Hepatocyte (in vitro differentiated cells): ENCODE measurements around the gene PLXNB2. TPM values are rescaled to one million over a fixed set of nuclear protein-coding genes. Genes with fewer than 3 reads are reported as not detected.

Experiments used
- DNase-seq: peaks from one replicate; pipeline ENCODE4 v3.0.0-alpha.2; 2016; ENCODE audit warnings: low spot score
- H2AFZ ChIP-seq: fragments of 200-600 bp; sonication (generic); 2 replicates; pipeline ENCODE4 v1.6.0; 2016; ENCODE audit warnings: antibody characterized with exemption, mild to moderate bottlenecking
- H3K27ac ChIP-seq: fragments of 200-600 bp; sonication (generic); 2 replicates; pipeline ENCODE4 v1.5.1; 2016; ENCODE audit warnings: mild to moderate bottlenecking
- H3K27me3 ChIP-seq: fragments of 200-600 bp; sonication (generic); 2 replicates; pipeline ENCODE4 v1.6.1; 2016
- H3K36me3 ChIP-seq: fragments of 200-600 bp; sonication (generic); replicated peaks from 2 replicates; pipeline ENCODE4 v1.5.1; 2016; ENCODE audit warnings: low read depth; ENCODE audit not compliant: insufficient read depth
- H3K4me1 ChIP-seq: fragments of 200-600 bp; sonication (generic); 2 replicates; pipeline ENCODE4 v1.5.1; 2016; ENCODE audit warnings: mild to moderate bottlenecking, moderate library complexity; ENCODE audit not compliant: insufficient read depth
- H3K4me2 ChIP-seq: fragments of 200-600 bp; sonication (generic); 2 replicates; pipeline ENCODE4 v1.6.0; 2016
- H3K4me3 ChIP-seq: fragments of 200-600 bp; sonication (generic); 2 replicates; pipeline ENCODE4 v1.5.1; 2016; ENCODE audit warnings: mild to moderate bottlenecking
- H3K79me2 ChIP-seq: fragments of 200-600 bp; sonication (generic); 2 replicates; pipeline ENCODE4 v1.6.0; 2017; ENCODE audit warnings: mild to moderate bottlenecking
- H3K9me2 ChIP-seq: fragments of 200-600 bp; sonication (generic); replicated peaks from 2 replicates; pipeline ENCODE4 v1.6.0; 2017; ENCODE audit warnings: mild to moderate bottlenecking; ENCODE audit not compliant: insufficient read depth
- H3K9me3 ChIP-seq: fragments of 200-600 bp; sonication (generic); 2 replicates; pipeline ENCODE4 v1.5.1; 2016; ENCODE audit warnings: low read depth, mild to moderate bottlenecking
- H4K20me1 ChIP-seq: fragments of 200-600 bp; sonication (generic); 2 replicates; pipeline ENCODE4 v1.6.0; 2016; ENCODE audit warnings: mild to moderate bottlenecking; ENCODE audit not compliant: insufficient read depth, poor library complexity, severe bottlenecking
- CTCF ChIP-seq: fragments of 200-600 bp; sonication (generic); IDR thresholded peaks from 2 replicates; pipeline ENCODE4 v1.5.1; 2016; ENCODE audit warnings: antibody characterized with exemption, mild to moderate bottlenecking; ENCODE audit not compliant: poor library complexity
- EZH2 ChIP-seq: fragments of 200-600 bp; sonication (generic); IDR thresholded peaks from 2 replicates; pipeline ENCODE4 v1.6.1; 2016; ENCODE audit warnings: antibody characterized with exemption, mild to moderate bottlenecking, borderline replicate concordance
- EZH2phosphoT487 ChIP-seq: fragments of 200-600 bp; sonication (generic); IDR thresholded peaks from one replicate; pipeline ENCODE4 v1.6.1; 2018; ENCODE audit warnings: antibody characterized with exemption, mild to moderate bottlenecking, low read depth, moderate library complexity; ENCODE audit not compliant: unreplicated experiment, severe bottlenecking
- WGBS: methylation state at CpG from one replicate; pipeline ENCODE4 v1.1.6; 2016; ENCODE audit warnings: low lambda C conversion rate; ENCODE audit errors: missing lambda C conversion rate; 5-methylcytosine and 5-hydroxymethylcytosine counted together
- polyA plus RNA-seq: library from polyadenylated mRNA; unstranded; fragments of >200 nt; fragmentation: Nextera tagmentation; extraction: Ambion mirVana; gene quantifications from 2 replicates; pipeline ENCODE4 v1.2.1, GENCODE V29; 2016
- total RNA-seq: library from RNA; depleted of rRNA; stranded (reverse); fragments of >200 nt; gene quantifications from 2 replicates; pipeline ENCODE4 v1.2.3, GENCODE V29; 2014

Gene PLXNB2
- total and polyA plus RNA-seq, 2 experiments from 2014 or later = 113 to 147 TPM

GRCh38 chr22:50318698-50319411 lies 11.4 kb upstream of the PLXNB2 start:
- no peaks in the 10 kb centered on the region for H3K79me2 ChIP-seq
- no peak overlapping the region for H3K4me3 ChIP-seq
- no peaks in the 10 kb centered on the region for H3K4me1 ChIP-seq
- no peaks in the 10 kb centered on the region for H3K27me3 ChIP-seq
- no peaks in the 10 kb centered on the region for H3K9me2 ChIP-seq
- no peak overlapping the region for H2AFZ ChIP-seq
- no peak overlapping the region for H3K4me2 ChIP-seq
- H3K36me3 ChIP-seq = no peaks in the 10 kb centered on the region
- no peaks in the 10 kb centered on the region for H3K9me3 ChIP-seq
- TF ChIP-seq EZH2phosphoT487 (no peak), CTCF (no peak), EZH2 (no peak)
- H4K20me1 ChIP-seq = no peaks in the 10 kb centered on the region
- WGBS = 86% methylated on average over 20 of the region's 21 CpGs
- DNase-seq = peak; percentile 3
- no peak overlapping the region for H3K27ac ChIP-seq

GRCh38 chr22:50318356-50318697 lies 10.9 kb upstream of the PLXNB2 start:
- WGBS = 89% methylated on average over 7 of the region's 7 CpGs
- Histone ChIP-seq H3K4me1 (no peaks in the 10 kb centered on the region), H3K27me3 (no peaks in the 10 kb centered on the region), H2AFZ (no peak overlapping the region), H3K9me3 (no peaks in the 10 kb centered on the region), H3K9me2 (no peaks in the 10 kb centered on the region), H3K27ac (no peak overlapping the region), H3K4me2 (no peak overlapping the region), H4K20me1 (no peaks in the 10 kb centered on the region), H3K4me3 (no peak overlapping the region), H3K36me3 (no peaks in the 10 kb centered on the region), H3K79me2 (no peaks in the 10 kb centered on the region)
- TF ChIP-seq CTCF (no peak), EZH2phosphoT487 (no peak), EZH2 (no peak)
- no peak for DNase-seq

- no peaks in the 10 kb centered on the region for H4K20me1 ChIP-seq
- 89% methylated on average over 7 of the region's 7 CpGs for WGBS
- DNase-seq = no peak
- no peak for TF ChIP-seq EZH2phosphoT487
- no peak for TF ChIP-seq EZH2
- no peak for TF ChIP-seq CTCF
- no peak overlapping the region for H3K4me2 ChIP-seq
- H3K27ac ChIP-seq = no peak overlapping the region
- H3K79me2 ChIP-seq = no peaks in the 10 kb centered on the region
- H2AFZ ChIP-seq = no peak overlapping the region
- no peak overlapping the region for H3K4me3 ChIP-seq
- H3K9me2 ChIP-seq = no peaks in the 10 kb centered on the region
- H3K36me3 ChIP-seq = no peaks in the 10 kb centered on the region
- H3K4me1 ChIP-seq = no peaks in the 10 kb centered on the region
- H3K9me3 ChIP-seq = no peaks in the 10 kb centered on the region
- H3K27me3 ChIP-seq = no peaks in the 10 kb centered on the region
Observed at GRCh38 chr22:50317674-50318073, 10.2 kb upstream of the PLXNB2 start.

GRCh38 chr22:50317178-50317577 lies 9.7 kb upstream of the PLXNB2 start:
- WGBS = 94% methylated on average over 9 of the region's 9 CpGs
- Histone ChIP-seq H3K27me3 (no peaks in the 10 kb centered on the region), H3K27ac (no peak overlapping the region), H3K4me2 (no peak overlapping the region), H3K9me3 (no peaks in the 10 kb centered on the region), H4K20me1 (no peaks in the 10 kb centered on the region), H3K4me3 (no peak overlapping the region), H3K79me2 (no peaks in the 10 kb centered on the region), H2AFZ (no peak overlapping the region), H3K9me2 (no peaks in the 10 kb centered on the region), H3K4me1 (no peaks in the 10 kb centered on the region), H3K36me3 (no peaks in the 10 kb centered on the region)
- TF ChIP-seq EZH2phosphoT487 (no peak), EZH2 (no peak), CTCF (no peak)
- peak; percentile 3 for DNase-seq
